Amygdala (tissue), 56 donors: Measurements from ENCODE around the gene ATP5ME.

ENCODE experiments used
- DNase-seq, 56 donors: peaks; one replicate each; lab custom pipeline; 2025; lab: John Stamatoyannopoulos, UW

The ATP5ME gene

DNA sequence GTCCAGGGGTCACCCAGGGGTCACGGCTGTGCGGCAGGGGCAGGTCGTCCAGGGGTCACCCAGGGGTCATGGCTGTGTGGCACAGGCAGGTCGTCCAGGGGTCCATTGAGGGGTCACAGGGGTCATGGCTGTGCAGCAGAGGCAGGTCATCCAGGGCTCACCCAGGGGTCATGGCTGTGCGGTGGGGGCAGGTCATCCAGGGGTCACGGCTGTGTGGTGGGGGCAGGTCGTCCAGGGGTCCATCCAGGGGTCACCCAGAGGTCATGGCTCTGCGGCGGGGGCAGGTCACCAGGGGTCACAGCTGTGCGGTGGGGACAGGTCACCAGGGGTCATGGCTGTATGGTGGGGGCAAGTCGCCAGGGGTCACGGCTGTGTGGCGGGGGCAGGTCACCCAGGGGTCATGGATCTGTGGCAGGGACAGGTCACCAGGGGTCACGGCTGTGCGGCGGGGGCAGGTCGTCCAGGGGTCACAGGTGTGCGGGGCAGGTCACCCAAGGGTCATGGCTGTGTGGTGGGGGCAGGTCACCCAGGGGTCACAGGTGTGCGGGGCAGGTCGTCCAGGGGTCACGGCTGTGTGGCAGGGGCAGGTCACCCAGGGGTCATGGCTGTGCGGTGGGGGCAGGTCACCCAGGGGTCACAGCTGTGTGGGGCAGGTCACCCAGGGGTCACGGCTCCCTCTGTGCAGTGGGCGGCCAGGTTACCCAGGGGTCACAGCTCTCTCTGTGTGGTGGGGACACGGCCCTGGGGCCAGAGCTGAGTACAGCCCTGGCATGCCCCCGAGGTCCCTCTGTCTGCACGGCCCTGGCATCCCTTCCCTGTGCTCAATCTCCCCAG, 16.0 kb downstream of the ATP5ME start:
- no peak for DNase-seq

DNA sequence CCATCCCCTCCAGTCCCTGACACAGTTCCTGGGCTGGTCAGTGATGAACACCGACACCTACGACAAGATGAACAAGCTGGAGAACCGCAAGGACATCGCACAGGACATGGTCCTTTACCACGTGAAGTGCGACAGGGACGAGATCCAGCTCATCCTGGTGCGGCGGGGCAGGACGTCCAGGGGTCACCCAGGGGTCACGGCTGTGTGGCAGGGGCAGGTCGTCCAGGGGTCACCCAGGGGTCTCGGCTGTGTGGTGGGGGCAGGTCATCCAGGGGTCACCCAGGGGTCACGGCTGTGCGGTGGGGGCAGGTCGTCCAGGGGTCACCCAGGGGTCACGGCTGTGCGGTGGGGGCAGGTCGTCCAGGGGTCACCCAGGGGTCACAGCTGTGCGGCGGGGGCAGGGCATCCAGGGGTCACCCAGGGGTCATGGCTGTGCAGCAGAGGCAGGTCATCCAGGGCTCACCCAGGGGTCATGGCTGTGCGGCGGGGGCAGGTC, 16.7 kb downstream of the ATP5ME start:
- no peak for DNase-seq

DNA sequence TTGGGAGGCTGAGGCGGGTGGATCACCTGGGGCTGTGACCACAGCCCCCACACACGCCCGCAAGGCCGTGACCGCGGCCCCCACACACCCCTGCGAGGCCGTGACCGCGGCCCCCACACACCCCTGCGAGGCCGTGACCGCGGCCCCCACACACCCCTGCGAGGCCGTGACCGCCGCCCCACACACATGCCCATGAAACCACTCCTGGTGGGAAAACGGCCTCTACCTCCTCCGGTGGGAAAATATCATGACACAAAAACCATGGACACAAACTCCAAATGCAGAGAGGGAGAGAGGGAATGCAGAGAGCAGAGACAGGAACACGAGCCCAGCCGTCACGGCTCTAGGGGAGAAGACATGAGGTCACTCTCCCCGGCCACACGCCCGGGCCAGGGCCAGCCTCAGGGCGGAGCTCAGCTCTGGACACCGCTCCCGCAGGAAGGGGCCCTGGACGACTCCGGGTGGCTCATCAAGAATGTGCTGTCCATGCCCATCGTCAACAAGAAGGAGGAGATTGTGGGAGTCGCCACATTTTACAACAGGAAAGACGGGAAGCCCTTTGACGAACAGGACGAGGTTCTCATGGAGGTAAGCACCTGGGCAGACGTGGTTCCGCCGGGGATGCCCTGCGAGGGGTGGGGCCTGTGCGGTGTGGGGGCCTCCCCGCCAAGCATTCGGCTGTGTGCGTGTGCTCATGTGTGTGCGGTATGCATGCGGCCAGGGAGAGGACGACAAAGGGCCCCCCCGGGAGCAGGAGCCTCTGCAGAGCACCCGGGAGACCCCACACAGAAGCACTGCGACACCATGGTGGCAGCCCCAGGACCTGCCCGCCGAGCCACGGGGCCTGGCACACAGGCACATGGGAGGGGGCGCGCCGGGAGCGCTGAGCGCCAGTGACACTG, 17.4 kb downstream of the ATP5ME start:
- DNase-seq = peak in 4 of 56 donors; percentile 15 to 52 (median 28)

DNA sequence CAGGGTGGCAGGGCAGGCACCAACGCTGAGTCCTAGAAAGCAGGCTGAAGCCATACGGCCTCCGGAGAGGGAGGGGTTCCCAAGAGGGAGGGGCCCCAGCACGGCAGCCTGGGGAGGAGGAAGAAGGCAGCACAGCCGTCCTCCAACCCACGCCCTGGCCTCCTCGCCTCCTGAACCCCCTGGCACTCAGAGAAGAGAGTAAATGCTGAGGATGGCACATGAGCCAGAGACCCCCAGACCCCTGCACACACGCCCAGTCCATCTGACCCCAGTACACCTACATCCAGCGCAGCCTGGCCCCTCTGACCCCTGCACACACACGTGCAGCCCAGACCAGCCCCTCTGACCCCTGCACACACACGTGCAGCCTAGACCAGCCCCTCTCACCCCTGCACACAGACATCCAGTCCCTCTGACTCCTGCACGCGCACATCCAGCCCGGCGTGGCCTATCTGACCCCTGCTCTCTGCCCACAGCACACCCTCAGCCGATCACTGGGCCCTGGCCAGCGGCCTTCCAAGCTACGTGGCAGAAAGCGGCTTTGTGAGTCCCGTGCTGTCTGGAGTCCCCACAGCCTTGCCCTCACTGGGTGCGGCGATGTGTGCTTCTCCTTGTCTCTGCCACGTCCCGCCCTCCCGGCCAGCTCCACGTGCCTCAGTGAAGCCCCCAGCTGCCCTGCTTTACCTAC, 18.5 kb downstream of the ATP5ME start:
- DNase-seq = peak in 6 of 56 donors; percentile 19 to 48 (median 30)

DNA sequence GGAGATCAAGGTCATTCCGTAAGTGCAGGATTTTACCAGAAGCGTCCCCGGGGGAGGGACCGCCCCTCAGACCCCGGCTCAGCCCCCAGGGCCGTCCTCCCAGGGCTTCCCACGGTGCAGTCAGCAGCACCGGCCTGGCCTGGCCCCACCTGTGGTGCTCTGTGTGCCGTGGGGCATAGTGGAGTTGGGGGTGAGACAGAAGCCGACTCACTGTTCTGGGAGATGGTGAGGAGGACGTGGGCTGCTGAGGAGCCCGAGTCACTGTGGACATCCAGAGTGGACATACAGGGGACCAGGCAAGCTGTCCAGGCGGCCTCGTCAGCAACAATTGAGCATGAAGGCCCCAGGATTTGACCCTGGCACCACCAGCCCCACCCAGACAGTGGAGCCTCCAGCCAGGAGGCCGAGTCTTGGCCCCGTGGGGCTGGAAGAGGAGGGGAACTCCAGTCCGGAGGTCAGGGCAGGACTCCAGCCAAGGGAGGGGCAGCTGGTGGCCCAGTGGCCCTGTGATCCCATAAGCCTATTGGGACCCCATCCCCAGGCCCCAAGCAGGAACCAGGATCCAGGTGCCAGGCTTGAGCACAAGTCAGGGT, 19.1 kb downstream of the ATP5ME start:
- DNase-seq = peak in 27 of 56 donors; percentile 30 to 80 (median 56)

DNA sequence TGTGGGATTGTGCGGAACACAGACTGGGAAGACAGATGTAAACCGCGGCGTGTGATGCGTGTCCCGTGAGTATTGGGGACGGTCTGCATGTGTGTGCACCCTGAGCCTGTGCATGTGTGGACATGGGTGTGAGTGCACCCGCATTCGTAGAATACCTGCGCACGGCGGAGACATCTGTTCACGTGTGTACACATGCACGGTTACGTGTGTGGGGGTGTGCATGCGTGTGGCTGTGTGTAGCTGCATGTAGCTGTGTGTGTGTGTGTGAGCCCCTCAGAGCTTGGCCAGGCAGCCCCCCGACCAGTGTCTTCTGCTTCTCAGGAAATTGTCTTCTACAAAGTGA, 19.6 kb downstream of the ATP5ME start:
- DNase-seq = no peak

DNA sequence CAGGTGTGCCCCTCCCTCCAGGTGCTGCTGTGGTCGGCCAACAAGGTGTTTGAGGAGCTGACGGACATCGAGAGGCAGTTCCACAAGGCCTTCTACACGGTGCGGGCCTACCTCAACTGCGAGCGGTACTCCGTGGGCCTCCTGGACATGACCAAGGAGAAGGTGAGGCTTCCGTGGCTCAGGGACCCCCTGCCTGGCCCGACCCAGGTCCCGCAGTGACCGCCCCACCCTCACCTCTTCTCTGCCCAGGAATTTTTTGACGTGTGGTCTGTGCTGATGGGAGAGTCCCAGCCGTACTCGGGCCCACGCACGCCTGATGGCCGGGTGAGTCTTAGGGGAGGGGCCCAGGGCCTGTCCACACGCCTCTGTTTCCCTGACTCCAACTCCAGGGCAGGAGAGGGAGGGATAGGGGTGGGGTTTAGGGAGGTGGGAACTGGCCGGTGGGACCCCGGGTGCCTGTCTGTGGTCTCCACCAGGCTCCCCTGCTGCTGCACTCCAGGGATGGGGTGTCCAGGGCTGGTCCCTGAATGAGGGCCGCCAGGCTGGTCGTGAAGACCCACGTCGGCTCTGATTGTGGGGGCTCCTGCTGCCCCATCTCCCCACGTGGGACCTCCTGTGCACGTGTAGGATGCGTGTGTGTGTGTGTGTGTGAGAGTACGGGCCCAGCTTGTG, 20.1 kb downstream of the ATP5ME start:
- DNase-seq = no peak

DNA sequence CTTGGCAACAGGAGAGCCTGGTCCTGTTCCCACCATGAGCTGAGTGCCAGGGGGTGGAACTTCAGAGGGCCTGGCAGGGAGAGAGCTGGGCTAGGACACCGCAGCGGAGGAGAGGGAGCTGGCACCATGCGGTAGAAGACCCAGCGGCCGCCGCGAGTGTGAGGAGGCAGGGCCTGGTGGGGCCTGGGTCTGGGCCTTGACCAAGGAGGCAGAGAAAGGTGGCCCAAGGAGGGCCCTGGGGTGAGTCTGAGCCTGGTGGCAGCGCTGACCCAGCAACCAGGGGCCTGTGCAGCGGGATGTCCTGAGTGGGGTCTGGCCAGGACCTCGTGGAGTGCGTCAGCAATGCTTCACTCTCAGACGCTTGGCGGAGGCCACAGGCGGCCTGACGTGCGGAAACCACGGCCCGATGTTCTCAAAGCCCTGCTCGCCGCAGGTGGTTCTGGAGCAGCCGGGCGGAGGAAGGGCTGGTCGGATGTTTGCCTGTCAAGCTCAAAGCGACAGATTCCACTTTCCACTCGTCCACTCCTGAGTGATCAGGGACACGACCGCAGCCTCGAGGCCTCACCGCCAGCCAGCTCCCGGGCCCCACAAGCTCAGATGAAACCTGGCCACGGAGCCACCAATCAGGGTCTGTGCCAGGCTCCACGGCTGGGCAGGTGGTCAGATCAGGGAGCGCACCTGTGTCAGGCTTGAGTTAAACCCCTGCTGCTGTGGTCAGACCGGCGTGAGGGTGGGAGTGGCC, 20.8 kb downstream of the ATP5ME start:
- peak in 14 of 56 donors; percentile 29 to 68 (median 40) for DNase-seq

DNA sequence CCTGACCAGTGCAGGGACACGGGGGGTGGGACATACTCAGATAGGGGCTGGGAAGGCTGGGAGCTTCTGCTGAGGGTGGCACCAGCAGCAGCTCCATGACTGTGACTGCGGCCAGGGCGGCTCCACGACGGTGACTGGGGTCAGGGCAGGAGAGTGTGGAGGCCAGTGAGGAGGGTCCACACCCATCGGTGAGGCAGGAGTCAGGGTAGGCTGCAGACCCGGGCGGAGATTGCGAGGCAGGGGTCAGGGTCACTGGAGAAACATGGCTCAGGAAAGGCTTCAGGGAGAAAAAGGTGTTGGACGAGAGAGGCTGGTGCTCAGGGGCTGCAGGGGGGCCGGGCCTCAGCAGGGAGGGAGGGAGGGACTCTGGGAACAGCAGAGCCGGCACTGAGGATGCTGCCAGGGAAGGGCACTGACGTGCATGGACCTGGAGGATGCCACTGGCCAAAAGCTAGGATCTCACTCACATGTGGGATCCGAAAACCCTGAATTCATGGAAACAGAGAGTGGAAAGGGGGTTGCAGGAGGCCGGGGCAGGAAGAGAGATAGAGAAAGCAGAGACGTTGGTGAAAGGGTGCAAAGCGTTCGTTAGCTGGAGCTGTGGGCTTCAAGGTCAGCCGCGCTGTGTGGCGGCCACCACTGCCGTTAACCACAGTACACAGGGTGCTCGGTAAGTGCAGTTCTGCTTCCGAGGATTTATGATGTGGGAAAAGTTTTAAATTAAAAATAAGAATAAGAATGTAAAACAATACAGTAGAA, 22.0 kb downstream of the ATP5ME start:
- peak in 7 of 56 donors; percentile 27 to 75 (median 60) for DNase-seq

DNA sequence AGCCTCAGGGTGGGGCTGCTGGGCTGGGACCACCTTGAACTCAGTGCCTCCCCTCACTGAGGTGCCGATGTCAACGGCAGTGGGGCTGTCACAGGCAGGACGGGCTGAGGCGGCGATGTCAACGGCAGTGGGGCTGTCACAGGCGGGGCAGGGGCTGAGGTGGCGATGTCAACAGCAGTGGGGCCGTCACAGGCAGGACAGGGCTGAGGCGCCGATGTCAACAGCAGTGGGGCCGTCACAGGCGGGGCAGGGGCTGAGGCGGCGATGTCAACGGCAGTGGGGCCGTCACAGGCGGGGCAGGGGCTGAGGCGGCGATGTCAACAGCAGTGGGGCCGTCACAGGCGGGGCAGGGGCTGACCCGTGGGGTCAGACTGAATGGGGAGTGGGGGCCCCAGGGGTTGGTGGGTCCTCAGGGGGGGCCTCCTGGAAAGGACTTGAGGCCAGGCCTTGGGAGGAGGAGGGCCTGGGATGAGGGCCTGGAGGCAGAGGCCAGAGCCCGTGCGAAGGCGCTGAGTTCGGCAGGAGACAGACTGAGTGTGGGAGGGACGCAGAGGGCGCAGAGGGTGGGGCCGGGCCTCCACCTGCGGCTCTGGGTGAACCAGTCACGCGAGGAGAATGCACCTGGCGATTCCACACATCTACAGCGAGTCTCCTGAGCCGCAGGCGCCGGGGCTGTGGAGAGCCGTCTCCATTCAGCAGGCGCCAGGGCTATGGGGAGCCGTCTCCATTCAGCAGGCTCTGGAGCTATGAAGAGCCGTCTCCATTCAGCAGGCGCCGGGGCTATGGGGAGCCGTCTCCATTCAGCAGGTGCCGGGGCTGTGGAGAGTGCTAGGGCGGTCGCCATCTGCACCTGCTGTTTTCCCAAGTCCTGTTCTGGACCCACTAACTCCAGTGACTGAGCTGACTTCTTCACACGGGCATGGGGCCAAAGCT, 22.9 kb downstream of the ATP5ME start:
- peak in 47 of 56 donors; percentile 34 to 93 (median 74) for DNase-seq

GRCh38 chr4:650461-650860, 23.6 kb downstream of the ATP5ME start:
- peak in 1 of 56 donors; percentile 36 for DNase-seq

- DNase-seq = no peak
These were observed 24.2 kb downstream of the ATP5ME start for GRCh38 chr4:649751-650310.

- DNase-seq = no peak
These were observed 24.8 kb downstream of the ATP5ME start for GRCh38 chr4:649293-649625.

- DNase-seq = no peak
These were observed 25.3 kb downstream of the ATP5ME start for GRCh38 chr4:648579-649292.

DNA sequence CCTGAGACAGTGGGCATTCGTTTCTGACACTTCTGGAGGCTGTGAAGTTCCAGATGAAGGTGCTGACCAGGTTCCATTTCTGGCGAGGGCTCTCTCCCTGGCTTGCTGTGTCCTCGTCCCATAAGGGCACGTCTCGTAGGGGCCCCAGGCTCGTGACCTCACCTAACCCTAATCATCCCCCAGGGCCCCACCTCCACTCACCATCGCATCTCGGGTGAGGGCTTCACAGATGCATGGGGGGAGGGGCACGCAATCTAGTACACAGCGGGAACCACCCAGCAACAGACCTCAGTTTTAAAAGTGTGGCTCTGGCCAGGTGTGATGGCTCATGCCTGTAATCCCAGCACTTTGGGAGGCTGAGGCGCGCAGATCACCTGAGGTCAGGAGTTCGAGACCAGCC, 26.6 kb downstream of the ATP5ME start:
- DNase-seq = no peak

DNA sequence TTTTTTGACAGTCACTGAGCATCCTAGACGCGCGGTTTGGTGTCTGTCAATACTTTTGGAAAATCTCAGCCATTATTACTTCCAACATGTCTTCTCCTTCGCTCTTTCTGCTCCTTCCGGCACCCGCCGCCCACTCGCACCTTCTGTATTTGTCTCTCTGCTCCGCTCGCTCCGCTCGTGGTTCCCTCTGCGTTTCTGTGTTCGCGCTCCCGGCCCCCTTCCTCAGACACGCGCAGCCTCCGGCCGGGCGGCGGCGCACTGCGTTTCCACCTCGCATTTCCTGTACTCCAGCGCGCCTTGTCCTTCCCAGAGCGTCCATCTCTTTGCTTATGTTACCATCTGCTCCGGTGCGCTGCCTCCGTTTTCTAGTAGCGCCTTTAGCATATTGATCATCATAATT, 27.6 kb downstream of the ATP5ME start:
- DNase-seq = peak in 2 of 56 donors; percentile 24 to 50
